Measurements from ENCODE around the gene SPECC1.
"Not testable (repeated sequence)": the region's sequence is repeated elsewhere in the genome, so short reads cannot be mapped to it uniquely, and the experiment has no call there.

SPECC1 gene

DNA sequence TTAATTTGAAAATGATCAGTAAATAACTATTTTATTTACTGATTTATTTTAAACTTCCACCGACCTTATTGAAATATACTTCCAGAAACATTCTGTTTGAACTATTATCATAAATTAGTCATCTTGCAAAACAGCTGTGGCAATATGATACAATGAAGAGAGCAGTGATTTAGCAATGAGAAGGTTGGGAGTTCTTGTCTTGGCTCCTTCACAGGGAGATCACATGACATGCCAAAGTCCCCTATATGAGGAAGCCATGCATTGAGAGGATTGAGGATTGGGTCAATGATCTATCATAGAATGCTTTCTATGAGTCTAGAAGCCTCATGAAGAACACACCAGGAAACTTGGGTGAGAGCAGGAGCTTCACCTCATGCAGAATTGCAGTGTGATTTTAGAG lies 235.5 kb downstream of the SPECC1 start:
- DNase-seq: no peak

DNA sequence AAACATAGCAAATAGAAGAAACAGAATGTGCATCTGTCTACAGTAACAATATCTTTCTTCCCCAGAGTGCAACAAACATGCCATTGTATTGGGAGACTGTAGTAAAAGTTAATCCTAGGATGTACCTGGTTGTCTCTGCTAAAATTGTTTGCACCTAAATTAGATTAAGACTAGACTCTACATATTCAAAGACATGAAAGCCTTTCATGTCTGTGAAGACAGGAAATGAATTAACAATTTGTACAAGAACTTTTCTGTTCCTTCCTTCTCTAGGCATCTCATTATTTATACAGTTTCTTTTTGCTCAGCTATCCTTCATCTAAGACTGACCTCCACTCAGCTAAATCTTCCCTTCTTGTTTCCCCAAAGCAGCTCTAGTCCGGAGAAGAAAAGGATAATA lies 237.5 kb downstream of the SPECC1 start:
- DNase-seq: no peak

DNA sequence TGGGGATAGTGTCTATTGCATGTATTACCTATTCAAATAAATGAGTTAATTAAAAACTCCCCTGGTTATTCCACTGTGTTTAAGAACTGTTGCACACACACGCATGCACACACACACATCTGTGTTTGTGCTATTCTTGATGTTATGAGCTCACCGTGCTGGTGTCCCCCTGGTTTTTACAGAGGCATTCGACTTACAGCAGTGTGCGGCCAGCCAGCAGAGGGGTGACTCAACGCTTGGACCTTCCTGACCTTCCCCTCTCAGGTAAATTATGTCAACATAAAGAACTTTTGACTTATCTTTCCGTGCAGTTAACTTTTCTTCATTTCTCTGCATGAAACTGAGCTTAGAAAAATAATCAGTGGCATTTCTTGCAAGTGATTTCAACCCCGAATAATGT lies 244.2 kb downstream of the SPECC1 start:
- no peak for DNase-seq

DNA sequence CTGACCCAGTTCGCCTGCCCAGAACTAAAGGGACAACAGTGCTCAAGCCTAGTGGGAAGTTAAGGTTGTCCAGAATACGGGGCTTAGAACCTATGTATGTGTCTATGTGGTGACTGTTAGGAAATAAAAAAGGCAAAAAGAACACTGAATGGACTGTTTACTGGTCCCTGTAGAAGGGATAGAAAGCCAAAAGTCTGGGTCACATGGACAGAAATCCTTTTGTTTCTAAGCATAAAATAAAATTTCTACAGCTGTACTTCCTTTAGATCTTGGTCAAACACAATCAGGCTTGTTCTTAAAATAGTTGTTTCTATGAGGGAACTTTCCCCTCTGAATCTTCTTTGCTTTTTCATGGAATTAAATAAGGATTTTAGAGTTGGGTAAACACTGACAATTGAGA lies 245.4 kb downstream of the SPECC1 start:
- no peak for DNase-seq

DNA sequence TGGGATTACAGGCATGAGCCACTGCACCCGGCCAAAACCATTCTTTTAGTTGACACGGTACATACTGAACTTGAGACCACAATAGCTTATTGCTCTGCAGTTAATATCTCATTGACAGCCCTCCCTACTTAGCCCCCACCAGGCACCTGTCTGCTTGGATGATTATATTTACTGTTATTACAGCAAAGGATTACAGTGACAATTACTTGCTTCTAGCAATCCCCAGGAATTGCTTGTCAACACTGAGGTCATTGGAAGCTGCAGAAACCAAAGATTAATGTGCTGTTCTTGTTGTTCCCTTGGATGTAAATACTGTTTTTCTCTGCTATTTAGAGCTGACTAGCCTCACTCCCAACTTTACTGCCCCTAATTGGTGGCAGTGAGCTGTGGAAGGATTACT lies 247.0 kb downstream of the SPECC1 start:
- no peak for DNase-seq

DNA sequence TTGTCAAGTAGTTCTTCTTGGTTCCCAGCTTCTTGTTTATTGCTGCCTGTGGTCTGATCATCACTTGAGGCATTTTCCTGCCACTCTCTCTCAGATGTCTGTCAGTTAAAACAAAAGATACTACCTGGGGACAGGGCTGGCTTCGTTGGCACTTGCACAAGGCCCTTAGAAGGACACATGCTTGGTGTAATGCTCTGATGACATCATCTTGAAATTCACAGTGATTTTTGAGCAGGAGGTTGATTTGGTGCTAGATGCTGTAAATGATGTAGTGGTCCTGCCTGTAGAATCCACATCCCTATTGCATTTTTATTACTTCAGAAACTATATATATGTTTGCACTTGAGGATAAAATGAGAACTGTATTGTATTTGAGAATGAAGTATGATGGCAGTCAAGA lies 247.8 kb downstream of the SPECC1 start:
- no peak for DNase-seq

DNA sequence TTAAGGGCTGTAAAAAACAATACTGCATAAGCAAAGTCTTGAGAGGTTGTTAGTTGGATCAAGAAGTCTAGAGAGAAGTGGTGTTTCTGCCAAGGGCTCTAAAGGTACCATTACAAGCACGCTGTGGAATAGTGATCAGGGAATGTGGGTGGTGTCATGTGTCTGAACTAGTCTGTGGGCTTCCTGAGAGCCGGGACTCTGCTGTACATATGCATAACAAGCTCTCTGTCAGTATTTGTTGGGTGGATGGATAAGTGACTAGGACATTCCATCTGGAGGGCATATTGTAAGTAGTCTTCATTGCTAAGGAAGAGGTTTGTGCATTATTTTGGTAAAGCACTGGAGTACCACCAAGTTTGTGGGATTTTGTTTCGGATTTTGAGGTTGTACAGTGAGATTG lies 248.6 kb downstream of the SPECC1 start:
- DNase-seq: no peak

DNA sequence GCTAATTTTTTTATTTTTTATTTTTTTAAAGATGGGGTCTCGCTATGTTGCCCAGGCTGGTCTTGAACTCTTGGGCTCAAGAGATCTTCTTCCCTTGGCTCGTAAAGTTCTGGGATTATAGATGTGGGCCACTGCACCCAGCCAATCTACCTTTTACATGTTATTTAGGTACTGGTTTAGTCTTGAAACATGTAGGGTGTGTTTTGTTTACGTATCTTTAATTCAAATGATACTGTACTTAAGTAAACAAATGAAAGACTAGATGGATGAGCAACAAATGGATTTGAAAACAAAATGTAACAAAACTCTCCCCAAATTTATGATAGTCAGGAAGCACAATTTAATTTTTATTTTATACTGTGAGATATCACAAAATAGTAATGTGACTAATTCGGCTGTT lies 250.5 kb downstream of the SPECC1 start:
- no peak for DNase-seq

DNA sequence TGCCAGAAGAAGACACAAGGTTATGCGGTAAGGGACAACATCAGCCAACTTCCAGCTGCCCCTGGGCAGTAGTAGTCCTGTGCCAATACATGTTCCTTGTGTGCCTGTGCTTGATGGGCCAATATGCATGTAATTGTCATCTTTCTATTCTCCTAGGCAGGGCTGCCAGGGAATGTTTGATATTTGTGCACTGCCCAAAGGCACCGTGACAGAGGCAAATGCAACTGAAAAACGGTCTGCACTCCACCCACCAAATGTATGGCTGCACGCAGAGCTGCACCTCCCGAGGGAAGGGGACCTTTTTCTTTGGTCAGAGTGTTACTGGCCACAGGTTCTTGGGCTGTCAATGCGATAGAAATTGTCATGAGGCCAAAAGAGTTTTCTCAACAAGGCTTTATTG lies 251.1 kb downstream of the SPECC1 start:
- DNase-seq: no peak

DNA sequence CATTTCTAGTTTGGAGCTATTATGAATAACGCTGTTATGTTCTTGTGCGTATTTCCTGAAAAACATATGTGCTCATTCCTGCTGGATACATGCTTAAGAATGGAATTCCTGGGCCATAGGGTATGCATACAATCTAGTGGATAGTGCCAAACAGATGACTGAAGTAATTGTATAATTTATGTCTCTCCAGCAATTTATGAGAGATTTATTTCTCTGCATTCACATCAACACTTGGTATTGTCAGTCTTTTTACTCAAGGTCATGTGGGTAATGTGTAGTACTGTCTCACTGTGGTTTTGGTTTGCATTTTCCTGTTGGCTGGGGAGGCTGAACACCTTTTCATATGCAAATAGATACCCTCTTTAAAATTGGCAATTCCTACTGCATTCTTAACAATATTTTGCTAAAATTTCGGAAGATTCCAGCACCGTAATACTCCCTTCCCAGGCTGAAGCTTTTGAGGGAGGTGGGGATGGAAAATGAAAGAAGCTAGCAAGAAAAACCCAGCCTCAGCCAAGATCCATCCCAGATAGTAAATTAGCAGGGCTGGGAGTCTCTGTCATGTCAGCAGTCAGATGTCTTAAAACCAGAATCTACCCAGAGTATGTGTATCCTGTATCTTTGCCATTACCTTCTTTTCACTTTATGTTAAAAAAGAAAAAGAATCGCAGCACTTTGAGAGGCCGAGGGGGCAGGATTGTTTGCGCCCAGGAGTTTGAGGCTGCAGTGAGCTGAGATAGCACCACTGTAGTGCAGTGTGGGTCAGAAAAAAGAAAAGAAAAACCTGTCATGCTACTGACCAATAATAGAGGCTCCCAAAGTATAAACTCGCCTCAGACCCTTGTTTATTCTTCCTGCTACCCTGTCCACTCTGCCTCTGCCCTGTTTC lies 253.3 kb downstream of the SPECC1 start:
- DNase-seq: no peak

DNA sequence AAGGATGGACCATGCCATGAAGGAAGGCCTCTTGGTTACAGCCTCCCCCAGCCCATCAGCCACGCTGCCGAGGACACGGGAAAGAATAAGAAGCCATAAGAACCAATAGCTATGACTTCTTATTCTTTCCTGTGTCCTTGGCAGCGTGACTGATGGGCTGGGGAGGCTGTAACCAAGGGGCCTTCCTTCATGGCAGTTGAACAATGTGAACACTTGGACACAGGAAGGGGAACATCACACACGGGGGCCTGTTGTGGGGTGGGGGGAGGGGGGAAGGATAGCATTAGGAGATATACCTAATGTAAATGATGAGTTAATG lies 253.9 kb downstream of the SPECC1 start:
- not testable (repeated sequence) for DNase-seq

DNA sequence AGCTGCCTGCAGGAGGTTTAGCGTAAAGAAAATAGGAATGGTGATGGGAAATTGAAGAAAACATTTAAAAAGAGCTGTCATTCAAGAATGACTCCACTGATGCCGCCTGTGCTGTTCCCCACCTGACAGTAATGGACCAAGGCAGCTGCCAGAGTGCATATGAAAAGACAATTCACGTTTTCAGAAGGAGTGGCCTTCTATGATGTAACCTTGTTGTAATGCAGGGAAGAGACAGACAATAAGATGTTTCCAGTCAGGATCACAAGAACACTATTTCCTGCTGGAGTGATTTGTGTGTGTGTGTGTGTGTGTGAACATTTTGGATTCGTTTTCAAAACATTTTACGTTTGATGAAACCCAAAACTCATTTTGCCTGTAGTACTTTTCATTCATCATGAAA lies 254.4 kb downstream of the SPECC1 start:
- no peak for DNase-seq

DNA sequence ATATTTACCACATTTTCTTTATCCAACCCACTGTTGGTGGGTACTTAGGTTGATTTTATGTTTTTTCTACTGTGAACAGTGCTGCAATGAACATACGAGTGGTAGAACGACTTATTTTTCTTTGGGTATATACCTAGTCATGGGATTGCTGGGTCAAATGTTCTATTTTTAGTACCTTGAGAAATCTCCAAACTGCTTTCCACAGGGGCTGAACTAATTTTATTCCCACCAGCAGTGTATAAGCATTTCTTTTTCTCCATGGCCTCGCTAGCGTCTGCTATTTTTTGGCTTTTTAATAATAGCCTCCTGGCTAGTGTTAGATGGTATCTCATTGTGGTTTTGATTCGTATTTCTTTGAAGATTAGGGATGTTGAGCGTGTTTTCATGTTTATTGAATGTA lies 255.8 kb downstream of the SPECC1 start:
- no peak for DNase-seq

DNA sequence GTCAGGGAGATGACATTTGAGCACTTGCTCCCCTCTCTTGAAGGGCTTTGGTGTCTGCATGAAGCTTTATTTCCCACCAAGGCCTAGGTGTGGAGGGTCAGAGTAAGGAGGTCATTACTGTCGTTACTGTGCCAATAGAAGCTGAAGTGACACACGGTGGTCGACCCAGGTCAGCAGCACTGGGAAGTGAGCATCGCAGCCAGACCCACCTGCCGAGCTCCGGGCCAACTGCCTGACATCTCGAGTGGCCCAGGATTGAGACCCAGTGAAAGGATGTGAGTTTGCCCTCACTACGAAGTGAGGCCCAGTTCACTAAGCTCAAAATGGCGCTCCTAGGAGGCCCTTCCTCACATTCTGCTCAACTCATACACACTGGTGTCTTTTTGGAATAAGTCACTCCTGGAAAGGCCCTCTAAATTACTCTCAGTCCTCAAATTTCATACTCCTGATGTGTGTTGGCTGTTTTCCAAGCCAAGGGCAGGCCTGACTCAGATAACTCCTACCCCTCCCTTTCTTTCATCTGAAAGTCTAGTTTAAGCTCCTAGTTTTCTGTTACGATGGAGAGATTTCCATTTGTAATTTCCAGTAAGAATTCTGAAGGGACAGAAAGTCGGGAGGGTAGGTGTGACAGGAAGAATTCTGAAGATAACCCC lies 257.8 kb downstream of the SPECC1 start:
- no peak for DNase-seq

DNA sequence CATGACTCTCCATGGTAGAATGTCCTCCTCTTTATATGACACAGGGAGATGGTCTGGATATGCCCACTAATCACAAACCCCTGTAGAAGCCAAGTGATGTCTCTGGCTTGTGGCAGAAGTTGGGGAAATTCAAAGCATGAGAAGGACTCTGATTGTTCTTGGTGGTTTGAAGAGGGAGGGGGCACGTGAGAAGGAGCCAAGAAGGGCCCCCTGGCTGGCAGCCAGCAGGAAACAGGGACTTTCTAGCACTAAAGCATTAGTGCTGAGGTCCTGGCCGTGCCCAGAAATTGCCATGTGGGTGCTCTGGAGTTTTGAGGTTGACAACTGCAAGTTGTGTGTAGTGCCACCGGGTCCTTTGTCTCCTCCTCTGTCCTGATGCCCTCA lies 258.3 kb downstream of the SPECC1 start:
- DNase-seq: no peak

DNA sequence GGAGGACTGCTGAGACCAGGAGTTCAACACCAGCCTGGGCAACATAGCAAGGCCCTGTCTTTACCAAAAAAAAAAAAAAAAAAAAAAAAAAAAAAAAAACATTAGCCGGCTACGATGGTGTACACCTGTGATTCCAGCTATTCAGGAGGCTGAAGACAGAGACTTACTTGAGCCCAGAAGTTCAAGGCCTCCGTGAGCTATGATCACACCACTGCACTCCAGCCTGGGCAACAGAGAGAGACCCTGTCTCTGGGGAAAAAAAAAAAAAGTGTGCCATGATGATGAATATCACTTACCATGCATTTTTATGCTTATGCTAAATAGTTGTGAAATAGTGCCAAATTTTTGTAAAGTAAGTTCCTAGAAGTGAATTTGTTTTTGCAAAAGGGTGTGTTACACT lies 261.2 kb downstream of the SPECC1 start:
- no peak for DNase-seq

DNA sequence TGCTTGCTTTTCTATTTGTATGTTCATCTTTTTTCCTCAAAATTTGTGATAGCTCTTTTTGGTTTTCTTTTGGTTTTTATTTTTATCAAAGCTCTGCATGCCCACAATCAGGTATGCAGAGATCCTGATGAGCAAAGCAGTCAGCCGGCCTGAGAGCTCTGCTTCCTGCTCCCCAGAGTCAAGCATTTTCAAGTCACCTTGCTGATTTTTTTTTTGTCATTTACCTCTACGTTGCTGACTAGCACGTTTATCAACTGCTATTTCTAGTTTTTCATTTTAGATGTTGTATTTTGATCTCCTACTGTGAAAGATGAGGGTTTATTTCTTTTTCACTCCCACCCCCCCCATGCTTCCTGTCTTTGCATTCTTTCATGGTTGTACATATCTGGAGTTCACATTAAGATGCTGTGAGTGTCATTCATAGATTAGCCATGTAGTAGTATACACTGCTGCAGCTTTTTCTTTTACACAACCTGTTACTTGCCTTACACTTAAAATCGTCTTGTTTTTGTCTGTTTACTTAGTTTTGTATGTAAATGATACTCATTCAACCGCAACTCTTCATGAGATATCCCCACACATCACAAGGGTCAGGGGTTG lies 262.0 kb downstream of the SPECC1 start:
- no peak for DNase-seq

DNA sequence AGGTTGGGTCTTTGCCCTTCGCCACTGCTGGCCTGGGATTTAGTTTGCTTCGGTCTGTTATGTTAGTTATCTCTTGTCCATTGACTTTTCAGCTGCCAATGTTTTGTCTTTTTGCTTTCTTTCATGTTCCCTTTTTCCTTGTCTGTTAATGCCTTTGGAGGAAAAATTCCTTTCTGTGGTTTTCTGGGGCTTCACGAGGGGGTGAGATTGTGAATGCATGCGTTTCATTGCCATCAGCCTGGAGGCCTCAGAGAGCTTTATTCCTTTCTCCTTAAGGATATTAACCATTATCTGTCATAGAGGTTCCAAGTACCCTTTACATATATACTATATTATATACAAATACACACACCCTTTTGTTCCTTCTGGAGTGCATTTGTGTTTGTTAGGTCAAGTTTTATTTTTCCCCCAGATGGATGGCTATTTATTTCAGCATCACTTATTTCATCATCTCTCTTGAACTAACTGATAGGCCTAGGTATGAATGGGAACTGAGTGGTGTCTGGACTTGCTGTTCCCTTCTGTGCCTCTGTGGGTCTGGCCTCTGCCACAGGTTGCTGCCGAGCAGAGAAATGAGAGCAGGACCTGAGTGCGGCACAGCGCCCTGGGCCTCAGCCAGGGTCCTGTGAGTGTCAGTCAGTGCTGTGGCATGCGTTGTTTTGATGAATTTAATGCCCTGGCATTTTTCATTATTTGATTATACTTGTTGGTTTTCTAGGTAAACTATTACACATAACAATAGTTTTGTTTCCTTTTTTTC lies 264.8 kb downstream of the SPECC1 start:
- DNase-seq: no peak

DNA sequence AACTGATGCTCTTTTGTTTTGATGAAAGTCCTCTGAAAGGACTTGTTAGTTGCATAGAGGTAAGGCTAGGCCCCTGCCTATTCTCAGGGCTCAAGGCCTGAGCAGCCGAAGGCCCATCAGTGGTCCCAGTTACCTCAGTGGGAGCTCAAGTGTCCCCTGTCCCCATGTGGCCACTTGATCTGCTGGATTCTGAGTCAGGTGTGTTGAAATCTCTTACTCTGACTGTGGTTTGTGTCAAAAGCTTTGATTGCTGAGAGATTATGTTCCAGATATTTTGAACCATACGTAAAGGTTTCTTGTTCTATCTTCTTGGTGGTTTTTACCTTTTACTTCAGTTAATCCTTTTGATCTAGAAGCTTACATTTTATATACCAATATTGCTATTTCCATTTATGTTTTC lies 266.5 kb downstream of the SPECC1 start:
- DNase-seq: no peak

DNA sequence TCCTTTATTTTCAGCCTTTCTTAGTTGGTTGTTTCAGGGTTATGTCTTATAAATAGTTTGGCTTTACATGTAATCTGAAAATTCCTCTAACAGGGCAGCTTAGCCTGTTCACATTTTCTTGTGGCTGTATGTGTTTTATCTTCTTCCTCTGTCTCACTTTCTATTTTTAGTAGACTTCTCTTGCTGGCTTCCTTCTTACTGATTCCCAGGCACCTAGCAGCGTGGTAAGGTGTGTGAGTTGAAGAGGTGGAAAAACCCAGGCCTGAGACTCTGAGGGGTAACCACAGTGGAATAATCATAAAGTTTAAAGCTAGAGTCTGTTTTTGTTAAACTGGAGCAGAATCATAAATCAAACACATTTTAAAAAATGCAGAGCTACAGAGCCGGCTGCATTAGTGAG lies 267.3 kb downstream of the SPECC1 start:
- DNase-seq: no peak

DNA sequence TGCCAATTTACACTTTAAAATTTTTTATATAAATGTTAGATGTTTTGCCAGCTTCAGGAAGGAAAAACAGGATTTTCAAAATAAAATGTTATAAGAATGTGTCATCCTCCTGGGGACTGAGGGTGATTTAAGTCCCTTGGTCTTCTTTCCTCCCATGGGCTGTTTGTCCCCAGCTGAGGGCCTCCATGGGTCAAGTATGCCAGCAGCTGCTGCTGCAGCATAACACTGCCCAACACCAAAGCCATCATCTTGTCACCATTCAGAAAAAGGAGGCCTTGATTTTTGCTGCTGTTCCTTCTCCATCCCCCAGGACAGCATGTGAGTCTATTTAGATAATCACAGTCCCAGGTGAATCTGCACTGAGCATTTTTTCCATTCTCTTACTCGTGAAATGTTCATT lies 269.6 kb downstream of the SPECC1 start:
- DNase-seq: no peak

DNA sequence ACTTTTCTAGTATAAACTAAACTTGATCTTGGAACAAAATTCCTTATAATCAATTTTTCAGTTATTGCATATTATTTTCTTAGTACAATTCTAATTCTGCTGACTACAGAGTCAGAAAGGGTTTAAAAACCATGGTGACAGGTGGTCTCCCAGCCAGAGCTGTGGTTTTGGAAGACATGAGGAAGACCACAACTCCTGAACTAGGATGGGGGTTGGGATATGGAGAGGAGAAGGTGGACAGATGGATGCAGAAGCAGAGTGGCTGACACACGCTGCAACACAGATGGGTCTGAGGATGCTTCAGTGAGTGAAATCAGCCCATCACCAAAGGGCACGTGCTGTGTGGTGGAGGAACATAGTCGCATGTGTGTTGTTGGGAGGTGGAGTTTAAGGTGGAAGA lies 270.5 kb downstream of the SPECC1 start:
- DNase-seq: no peak

DNA sequence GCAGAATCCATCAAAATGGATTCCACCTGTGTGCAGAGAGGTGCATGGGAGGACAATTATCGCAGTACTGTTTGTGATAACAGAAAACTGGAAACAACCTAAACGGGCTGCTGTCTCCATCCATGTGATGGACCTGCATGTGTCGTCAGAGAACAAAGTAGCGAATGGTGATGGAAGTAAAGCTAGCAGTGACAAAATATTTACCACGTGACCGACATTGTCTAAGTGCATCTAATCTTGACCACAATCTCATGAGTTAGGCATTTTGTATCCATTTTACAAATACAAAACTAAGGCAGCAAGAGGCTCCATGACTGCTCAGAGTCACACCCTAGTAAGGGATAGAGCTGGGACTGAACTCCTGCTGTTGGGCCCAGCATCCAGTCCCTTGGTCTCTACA lies 270.9 kb downstream of the SPECC1 start:
- DNase-seq: no peak

DNA sequence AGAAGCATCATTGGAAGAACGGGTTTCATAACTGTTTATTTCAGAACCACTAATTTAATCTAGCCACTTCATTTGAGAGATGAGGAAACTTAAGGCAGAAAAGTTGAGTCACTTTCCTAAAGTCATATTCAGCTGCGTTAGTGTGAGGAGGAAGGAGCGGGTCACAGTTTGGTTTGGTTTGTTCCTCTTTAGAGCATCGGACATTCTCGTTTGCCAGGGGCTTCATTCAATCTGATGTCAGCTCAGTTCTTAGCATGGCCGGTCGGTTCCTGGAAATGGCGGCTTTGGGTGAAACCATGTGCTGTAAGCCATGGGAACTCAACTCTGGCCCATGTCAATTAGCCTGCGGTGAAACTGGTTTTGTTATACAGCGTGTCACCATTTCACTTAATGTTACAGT lies 271.7 kb downstream of the SPECC1 start:
- no peak for DNase-seq

All from amniotic stem cell (primary cell).